H1 (cell line): ENCODE measurements around the gene BSG. TPM values are rescaled to one million over a fixed set of nuclear protein-coding genes. Genes with fewer than 3 reads are reported as not detected.
A peak's percentile ranks its signal among the peaks of the same experiment; 100 is the strongest.

Experiments used
- CTCF ChIA-PET: fragments of 300-600 bp; sonication (Branson Sonifier 250); formaldehyde crosslinking; loops from one replicate; lab custom pipeline; 2021; ENCODE audit not compliant: partially characterized antibody; lab: Charles Lee
- POLR2A ChIA-PET: fragments of 300-600 bp; sonication (Branson Sonifier 250); formaldehyde crosslinking; loops from one replicate; lab custom pipeline; 2021; ENCODE audit warnings: inconsistent platforms; ENCODE audit not compliant: partially characterized antibody; lab: Charles Lee
- DNase-seq, 2 experiments: peaks; one replicate each; pipeline versions ENCODE4 v3.0.0 to v3.0.0-alpha.2; 2010 to 2022; ENCODE audit warnings: low spot score in 2 of 2, low read depth in 1 of 2, mixed read lengths in 1 of 2
- FAIRE-seq: peaks from 2 replicates; lab custom pipeline; 2011; peaks lifted over from hg19 to GRCh38; lab: Jason Lieb, UNC
- H2AFZ ChIP-seq: 2 replicates; pipeline ENCODE4 v1.8.1; 2012; ENCODE audit warnings: low read length, inconsistent platforms
- H2AK5ac ChIP-seq: 2 replicates; pipeline ENCODE4 v1.6.1; 2013; ENCODE audit warnings: low read depth, low read length
- H2BK120ac ChIP-seq: replicated peaks from 2 replicates; pipeline ENCODE3; 2013; ENCODE audit warnings: low read depth, low read length, inconsistent platforms
- H2BK12ac ChIP-seq: 2 replicates; pipeline ENCODE4 v1.6.1; 2013; ENCODE audit warnings: low read depth, low read length
- H2BK15ac ChIP-seq: 2 replicates; pipeline ENCODE4 v1.6.1; 2013; ENCODE audit warnings: low read length
- H2BK20ac ChIP-seq: 2 replicates; pipeline ENCODE4 v1.6.1; 2013; ENCODE audit warnings: low read length
- H2BK5ac ChIP-seq: 2 replicates; pipeline ENCODE4 v1.6.1; 2013; ENCODE audit warnings: low read depth, low read length
- H3K14ac ChIP-seq: 2 replicates; pipeline ENCODE4 v1.6.1; 2013; ENCODE audit warnings: inconsistent platforms; ENCODE audit not compliant: insufficient read length
- H3K18ac ChIP-seq: 2 replicates; pipeline ENCODE4 v1.6.1; 2013; ENCODE audit warnings: low read length; ENCODE audit errors: extremely low read depth
- H3K23ac ChIP-seq: 2 replicates; pipeline ENCODE4 v1.6.1; 2013; ENCODE audit warnings: inconsistent platforms; ENCODE audit not compliant: insufficient read length
- H3K23me2 ChIP-seq: 2 replicates; pipeline ENCODE4 v1.6.1; 2013; ENCODE audit warnings: low read depth, low read length
- H3K27ac ChIP-seq: 2 replicates; pipeline ENCODE4 v1.6.1; 2011; ENCODE audit warnings: low read depth, low read length, inconsistent platforms
- H3K27me3 ChIP-seq, 4 experiments: replicated peaks in 1 of 4; 1 replicate in 1 of 4; 2 replicates in 3 of 4; pipeline versions ENCODE4 v1.6.1 to v1.8.1; 2011 to 2013; ENCODE audit warnings: low read length in 3 of 4, mild to moderate bottlenecking in 3 of 4, inconsistent platforms in 2 of 4, mixed read lengths in 2 of 4, moderate library complexity in 1 of 4; ENCODE audit not compliant: control insufficient read depth in 3 of 4, insufficient read depth in 3 of 4; ENCODE audit errors: extremely low read depth in 1 of 4
- H3K36me3 ChIP-seq, 4 experiments: 2 replicates each; pipeline versions ENCODE4 v1.6.1 to v1.8.1; 2011 to 2013; ENCODE audit warnings: mild to moderate bottlenecking in 4 of 4, low read length in 3 of 4, moderate library complexity in 2 of 4, control low read depth in 1 of 4, inconsistent platforms in 1 of 4; ENCODE audit not compliant: insufficient read depth in 4 of 4, control insufficient read depth in 2 of 4
- H3K4ac ChIP-seq: replicated peaks from 2 replicates; pipeline ENCODE3; 2013; ENCODE audit warnings: low read length, low read depth, mixed read lengths, inconsistent platforms; ENCODE audit not compliant: insufficient read length
- H3K4me1 ChIP-seq, 4 experiments: replicated peaks in 1 of 4; 1 replicate in 1 of 4; 2 replicates in 3 of 4; pipeline versions ENCODE4 v1.6.1 to v1.8.1; 2011 to 2013; ENCODE audit warnings: low read length in 3 of 4, inconsistent platforms in 2 of 4, mixed read lengths in 1 of 4; ENCODE audit not compliant: insufficient read depth in 4 of 4, control insufficient read depth in 3 of 4
- H3K4me2 ChIP-seq, 2 experiments: 2 replicates each; pipeline versions ENCODE4 v1.6.1 to v1.8.1; 2011 to 2013; ENCODE audit warnings: low read depth in 2 of 2, low read length in 2 of 2, control low read depth in 1 of 2, inconsistent platforms in 1 of 2, mild to moderate bottlenecking in 1 of 2; ENCODE audit not compliant: insufficient read depth in 1 of 2
- H3K4me3 ChIP-seq, 4 experiments: fragments of 200-600, 300-600 bp in 1 of 4; sonication (generic), shearing (Covaris generic), sonication (Bioruptor Twin) in 1 of 4; 2 replicates each; pipeline versions ENCODE4 v1.5.1 to v1.8.1; 2011 to 2016; ENCODE audit warnings: low read length in 4 of 4, low read depth in 3 of 4, control low read depth in 2 of 4, inconsistent platforms in 2 of 4, mild to moderate bottlenecking in 2 of 4, mixed read lengths in 1 of 4, moderate library complexity in 1 of 4; ENCODE audit not compliant: insufficient read depth in 2 of 4; ENCODE audit errors: extremely low read depth in 1 of 4
- H3K56ac ChIP-seq: replicated peaks from 2 replicates; pipeline ENCODE3; 2013; ENCODE audit warnings: low read depth, mild to moderate bottlenecking, mixed read lengths, low read length, inconsistent platforms; ENCODE audit not compliant: insufficient read length
- H3K79me1 ChIP-seq: 2 replicates; pipeline ENCODE4 v1.6.1; 2013; ENCODE audit warnings: low read depth, low read length, control low read depth
- H3K79me2 ChIP-seq, 2 experiments: 2 replicates each; pipeline versions ENCODE4 v1.6.1 to v1.8.1; 2012 to 2013; ENCODE audit warnings: low read length in 2 of 2, mild to moderate bottlenecking in 2 of 2, inconsistent platforms in 1 of 2; ENCODE audit not compliant: insufficient read depth in 2 of 2, control insufficient read depth in 1 of 2
- H3K9ac ChIP-seq, 4 experiments: replicated peaks in 1 of 4; 1 replicate in 1 of 4; 2 replicates in 3 of 4; pipeline versions ENCODE4 v1.6.1 to v1.8.1; 2011 to 2013; ENCODE audit warnings: low read depth in 3 of 4, low read length in 3 of 4, control low read depth in 2 of 4, mild to moderate bottlenecking in 2 of 4, moderate library complexity in 2 of 4, inconsistent platforms in 1 of 4; ENCODE audit errors: extremely low read depth in 1 of 4
- H3K9me3 ChIP-seq, 2 experiments: 2 replicates each; pipeline versions ENCODE4 v1.6.1 to v1.8.1; 2012 to 2013; ENCODE audit warnings: mild to moderate bottlenecking in 2 of 2, moderate library complexity in 2 of 2, control low read depth in 1 of 2, inconsistent platforms in 1 of 2, low read depth in 1 of 2, low read length in 1 of 2, mixed read lengths in 1 of 2; ENCODE audit not compliant: insufficient read depth in 2 of 2
- H4K20me1 ChIP-seq, 2 experiments: replicated peaks in 1 of 2; 2 replicates each; pipeline versions ENCODE3 to v1.8.1; 2011 to 2013; ENCODE audit warnings: inconsistent platforms in 2 of 2, low read length in 2 of 2, mild to moderate bottlenecking in 1 of 2; ENCODE audit not compliant: insufficient read depth in 2 of 2, control insufficient read depth in 1 of 2
- H4K5ac ChIP-seq: 2 replicates; pipeline ENCODE4 v1.6.1; 2013; ENCODE audit warnings: low read length, low read depth, mixed read lengths, inconsistent platforms; ENCODE audit not compliant: insufficient read length
- H4K8ac ChIP-seq: 2 replicates; pipeline ENCODE4 v1.8.0; 2013; ENCODE audit warnings: mild to moderate bottlenecking, moderate library complexity, low read length, inconsistent platforms; ENCODE audit not compliant: insufficient read depth; ENCODE audit errors: extremely low read depth
- H4K91ac ChIP-seq: replicated peaks from 2 replicates; pipeline ENCODE3; 2013; ENCODE audit warnings: low read length, mixed read lengths, inconsistent platforms; ENCODE audit not compliant: insufficient read length
- CBX5 ChIP-seq: fragments of 300-800, 300-1000 bp; sonication (generic); IDR thresholded peaks from 2 replicates; pipeline ENCODE4 v1.7.1; 2016; ENCODE audit warnings: antibody characterized with exemption, low read length, low read depth
- CREB1 ChIP-seq: IDR thresholded peaks from 2 replicates; pipeline ENCODE4 v1.6.1; 2012; ENCODE audit warnings: inconsistent platforms
- SP2 ChIP-seq: IDR thresholded peaks from 2 replicates; pipeline ENCODE4 v1.6.1; 2012; ENCODE audit warnings: mild to moderate bottlenecking, low read length, inconsistent platforms
- ZNF274 ChIP-seq: IDR thresholded peaks from 2 replicates; pipeline ENCODE4 v1.7.0; 2012; ENCODE audit warnings: low read length, borderline replicate concordance; ENCODE audit errors: extremely low read depth
- WGBS, 2 experiments: shearing (Covaris generic) in 1 of 2; methylation state at CpG; one replicate each; pipeline versions ENCODE4 v1.1.6 to v1.1.7; 2013 to 2015; ENCODE audit warnings: low lambda C conversion rate in 2 of 2, mixed read lengths in 2 of 2, inconsistent platforms in 1 of 2, low coverage in 1 of 2, missing lambda C conversion rate in 1 of 2; ENCODE audit not compliant: insufficient replicate concordance in 2 of 2, insufficient coverage in 1 of 2, insufficient read length in 1 of 2; ENCODE audit errors: extremely low coverage in 1 of 2, missing lambda C conversion rate in 1 of 2; 5-methylcytosine and 5-hydroxymethylcytosine counted together
- polyA plus RNA-seq, 7 experiments: library from polyadenylated mRNA; depleted of rRNA in 3 of 7; stranded (reverse) in 5 of 7; unstranded in 2 of 7; fragments of >200 nt in 5 of 7; fragments of 200-250 nt in 2 of 7; gene quantifications; 1 replicate in 5 of 7; 2 replicates in 1 of 7; 4 replicates in 1 of 7; pipeline versions ENCODE4 v1.2.1 to v1.2.3, GENCODE V29; 2011 to 2013; ENCODE audit warnings: missing spikeins in 2 of 7, mixed read lengths in 2 of 7
- total RNA-seq: library from RNA; stranded (reverse); fragmentation: NEBNext Ultra II Directional; extraction: Animal tissue kit (Norgen Biotek cat#: 25700); gene quantifications from 2 replicates; pipeline ENCODE4 v1.2.1, GENCODE V29; 2021

Gene BSG
- total and polyA plus RNA-seq, 2 of the 8 experiments (the other 6 are each of a cell fraction or from before 2014, with no cell fraction given): 726 to 1,055 TPM

DNA sequence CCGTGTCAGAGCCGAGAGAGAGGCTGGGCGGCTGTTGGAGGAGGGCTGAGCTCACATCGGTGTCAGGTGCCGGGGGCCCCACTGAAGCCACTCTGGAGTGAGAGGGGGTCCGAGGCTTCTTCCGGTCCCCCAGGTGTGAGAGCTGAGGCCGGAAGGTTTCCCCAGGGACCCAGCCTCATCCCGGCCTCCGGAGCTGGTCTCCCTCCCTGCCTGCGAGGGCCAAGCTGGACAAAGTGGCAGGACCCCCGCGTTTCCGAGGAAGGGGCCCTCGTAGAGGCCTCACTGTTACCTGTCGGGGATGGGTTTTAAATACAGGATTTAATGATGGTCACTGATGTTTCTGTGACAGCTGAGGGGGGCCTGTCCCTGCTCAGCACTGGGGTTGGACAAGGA lies 23.9 kb downstream of the BSG start:
- Histone ChIP-seq H4K91ac (no peak overlapping the region), H3K4me2 (no peak overlapping the region)

More for the DNA sequence above, 23.9 kb downstream of the BSG start:
- 90% methylated on average over 12 of the region's 16 CpGs; no CpG with 5 or more reads in 1 of the 2 experiments for WGBS, 2 experiments
- Histone ChIP-seq H3K14ac (no peak overlapping the region), H3K79me1 (no peaks in the 10 kb centered on the region), H3K9ac (no peak overlapping the region), H3K4ac (no peak overlapping the region), H3K18ac (no peak overlapping the region), H3K79me2 (no peaks in the 10 kb centered on the region), H4K20me1 (peaks cover 2 to 5% of the 10 kb centered on the region in 2 experiments), H2AK5ac (no peak overlapping the region), H4K5ac (no peak overlapping the region), H2BK120ac (no peak overlapping the region), H3K36me3 (no peaks in the 10 kb centered on the region), H3K4me3 (no peak overlapping the region), H3K23me2 (no peaks in the 10 kb centered on the region), H3K9me3 (peaks cover 0 to 2% of the 10 kb centered on the region in 2 experiments; a peak in 1 of 4 replicates), H2BK15ac (no peak overlapping the region), H3K4me1 (no peaks in the 10 kb centered on the region), H3K27ac (no peak overlapping the region), H2AFZ (no peak overlapping the region), H2BK12ac (no peak overlapping the region), H4K8ac (peak overlapping the region; percentile 25; the same call in 1 of the 2 replicates), H3K23ac (no peak overlapping the region), H2BK5ac (no peak overlapping the region), H2BK20ac (no peak overlapping the region), H3K56ac (no peak overlapping the region), H3K27me3 (peaks cover under 1 to 15% (median 8%) of the 10 kb centered on the region in 4 experiments)
- FAIRE-seq: no peak
- ChIA-PET POLR2A (interaction anchor here (1.1 to 1.5 kb wide), 3 partner anchors 19 to 64 kb away, joined by 3 to 6 read pairs (median 5); no protein-coding TSS in a partner anchor), CTCF (interaction anchor here (0.7 kb wide), 1 partner anchor 10 kb away, joined by 3 read pairs; no protein-coding TSS in a partner anchor)
- TF ChIP-seq ZNF274: no peak
- no peak for TF ChIP-seq CREB1
- no peak for TF ChIP-seq CBX5
- TF ChIP-seq SP2: no peak
- DNase-seq: no peak
